NCI-H187 (cell line): ENCODE results near the gene ZSCAN26.
"Not testable (repeated sequence)": the region's sequence is repeated elsewhere in the genome, so short reads cannot be mapped to it uniquely, and the experiment has no call there.

Source experiments
- DNase-seq, 2 experiments: peaks; one replicate each; lab custom pipeline; 2025; lab: John Stamatoyannopoulos, UW

The ZSCAN26 gene

GRCh38 chr6:28257042-28257441 is 9.9 kb upstream of the ZSCAN26 start:
- no peak for DNase-seq

- DNase-seq: no peak
Observed at GRCh38 chr6:28258877-28259777, 7.8 kb upstream of the ZSCAN26 start, which contains the start of gene NKAPL. Gene NKAPL, plus strand, starts transcription at chr6:28259297. Its CDS starts 75 bp downstream, at chr6:28259372.

- no peak for DNase-seq
Observed at GRCh38 chr6:28263922-28264321, 3.0 kb upstream of the ZSCAN26 start.

GRCh38 chr6:28264834-28265401 is 2.0 kb upstream of the ZSCAN26 start:
- DNase-seq: no peak

GRCh38 chr6:28266563-28266961 is 381 bp upstream of the ZSCAN26 start:
- no peak for DNase-seq

- DNase-seq: no peak
Observed at GRCh38 chr6:28267695-28268059, 734 bp downstream of the ZSCAN26 start.

GRCh38 chr6:28269492-28269891 is 2.5 kb downstream of the ZSCAN26 start:
- DNase-seq: no peak

GRCh38 chr6:28274888-28275287 is 7.9 kb downstream of the ZSCAN26 start:
- no peak for DNase-seq

- DNase-seq: no peak
Observed at GRCh38 chr6:28277746-28278145, 10.8 kb downstream of the ZSCAN26 start.

GRCh38 chr6:28280595-28281287 is 13.8 kb downstream of the ZSCAN26 start:
- DNase-seq: no peak

GRCh38 chr6:28281288-28282064 is 14.5 kb downstream of the ZSCAN26 start, which contains the start of gene PGBD1:
Gene PGBD1, plus strand, starts transcription at chr6:28281572. Its CDS starts 2,242 bp downstream, at chr6:28283814.
- peak; percentile 25 to 34 for DNase-seq

GRCh38 chr6:28282926-28283325 is 16.0 kb downstream of the ZSCAN26 start:
- no peak for DNase-seq

GRCh38 chr6:28291573-28291972 is 24.6 kb downstream of the ZSCAN26 start:
- DNase-seq: no peak

GRCh38 chr6:28295326-28295725 is 28.4 kb downstream of the ZSCAN26 start:
- DNase-seq: no peak

GRCh38 chr6:28296520-28297060 is 29.6 kb downstream of the ZSCAN26 start:
- no peak for DNase-seq

GRCh38 chr6:28303570-28303969 is 36.6 kb downstream of the ZSCAN26 start:
- DNase-seq: no peak

GRCh38 chr6:28306363-28306762 is 39.4 kb downstream of the ZSCAN26 start:
- not testable (repeated sequence) for DNase-seq

- DNase-seq: no peak
Observed at GRCh38 chr6:28311139-28311823, 44.3 kb downstream of the ZSCAN26 start.

- DNase-seq: no peak
Observed at GRCh38 chr6:28312939-28313338, 46.0 kb downstream of the ZSCAN26 start.

- no peak for DNase-seq
Observed at GRCh38 chr6:28315628-28316027, 48.7 kb downstream of the ZSCAN26 start.

- DNase-seq: not testable (repeated sequence)
Observed at GRCh38 chr6:28317866-28318265, 50.9 kb downstream of the ZSCAN26 start.
